ENCODE measurements around the gene SDC4.

- TF ChIP-seq POLR2A (IDR thresholded peaks at IDR 0.05; ENCODE audit: low read length) (no peak), GATA1 (IDR thresholded peaks at IDR 0.05; ENCODE audit: low read depth, low read length) (no peak)
Observed at GRCh38 chr20:45317826-45318225, 30.4 kb downstream of the SDC4 start.

Measured in erythroblast (primary cell).